Mucosa of stomach (tissue), 1 donor: ENCODE results near the gene MED10.

Experiments used
- H3K27me3 ChIP-seq: one replicate; pipeline ENCODE4 v1.7.0; 2013; ENCODE audit warnings: mild to moderate bottlenecking, low read length; ENCODE audit not compliant: control insufficient read depth, insufficient read depth
- H3K36me3 ChIP-seq: one replicate; pipeline ENCODE4 v1.7.0; 2013; ENCODE audit warnings: low read length; ENCODE audit not compliant: control insufficient read depth, insufficient read depth
- H3K4me1 ChIP-seq: one replicate; pipeline ENCODE4 v1.7.0; 2013; ENCODE audit warnings: mild to moderate bottlenecking, low read length; ENCODE audit not compliant: control insufficient read depth, insufficient read depth
- H3K4me3 ChIP-seq: one replicate; pipeline ENCODE4 v1.7.0; 2013; ENCODE audit warnings: low read length
- H3K9ac ChIP-seq: one replicate; pipeline ENCODE4 v1.7.0; 2013; ENCODE audit warnings: mild to moderate bottlenecking, low read length, moderate library complexity
- H3K9me3 ChIP-seq: one replicate; pipeline ENCODE4 v1.7.0; 2013; ENCODE audit warnings: mild to moderate bottlenecking, low read length, moderate library complexity; ENCODE audit not compliant: control insufficient read depth
- donor health status: Pancreatic carcinoma.

The MED10 gene

GRCh38 chr5:6333182-6333905 is 45.0 kb downstream of the MED10 start:
- H3K9me3 ChIP-seq: no peaks in the 10 kb centered on the region
- no peaks in the 10 kb centered on the region for H3K4me1 ChIP-seq
- no peaks in the 10 kb centered on the region for H3K36me3 ChIP-seq
- no peak overlapping the region for H3K4me3 ChIP-seq
- H3K27me3 ChIP-seq: no peaks in the 10 kb centered on the region
- H3K9ac ChIP-seq: no peak overlapping the region

- no peak overlapping the region for H3K9ac ChIP-seq
- H3K4me3 ChIP-seq: no peak overlapping the region
- H3K4me1 ChIP-seq: no peaks in the 10 kb centered on the region
- H3K9me3 ChIP-seq: no peaks in the 10 kb centered on the region
- no peaks in the 10 kb centered on the region for H3K27me3 ChIP-seq
- no peaks in the 10 kb centered on the region for H3K36me3 ChIP-seq
Measured at GRCh38 chr5:6328173-6328572, 50.2 kb downstream of the MED10 start.

GRCh38 chr5:6326776-6327175 is 51.6 kb downstream of the MED10 start:
- H3K9me3 ChIP-seq: no peaks in the 10 kb centered on the region

GRCh38 chr5:6322163-6322713 is 56.1 kb downstream of the MED10 start:
- no peak overlapping the region for H3K4me3 ChIP-seq
- H3K9me3 ChIP-seq: no peaks in the 10 kb centered on the region
- H3K4me1 ChIP-seq: no peaks in the 10 kb centered on the region

More at GRCh38 chr5:6326776-6327175, 51.6 kb downstream of the MED10 start:
- no peaks in the 10 kb centered on the region for H3K4me1 ChIP-seq
- H3K9ac ChIP-seq: no peak overlapping the region
- no peak overlapping the region for H3K4me3 ChIP-seq
- no peaks in the 10 kb centered on the region for H3K36me3 ChIP-seq
- no peaks in the 10 kb centered on the region for H3K27me3 ChIP-seq

More at GRCh38 chr5:6322163-6322713, 56.1 kb downstream of the MED10 start:
- H3K9ac ChIP-seq: no peak overlapping the region
- no peaks in the 10 kb centered on the region for H3K36me3 ChIP-seq
- H3K27me3 ChIP-seq: no peaks in the 10 kb centered on the region
